A172 (cell line): Measurements from ENCODE around the gene HBEGF. TPM values are rescaled to one million over a fixed set of nuclear protein-coding genes. Genes with fewer than 3 reads are reported as not detected.

Source experiments
- DNase-seq: peaks from one replicate; pipeline ENCODE4 v3.0.0-alpha.2; 2015; ENCODE audit warnings: low spot score
- total RNA-seq: library from RNA; depleted of rRNA; stranded (reverse); fragments of >200 nt; shearing (Covaris generic); gene quantifications from 2 replicates; pipeline ENCODE4 v1.2.3, GENCODE V29; 2014; rRNA removed

Gene HBEGF, protein sequence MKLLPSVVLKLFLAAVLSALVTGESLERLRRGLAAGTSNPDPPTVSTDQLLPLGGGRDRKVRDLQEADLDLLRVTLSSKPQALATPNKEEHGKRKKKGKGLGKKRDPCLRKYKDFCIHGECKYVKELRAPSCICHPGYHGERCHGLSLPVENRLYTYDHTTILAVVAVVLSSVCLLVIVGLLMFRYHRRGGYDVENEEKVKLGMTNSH
- 9.2 and 17.4 TPM in 2 replicates for total RNA-seq

DNA sequence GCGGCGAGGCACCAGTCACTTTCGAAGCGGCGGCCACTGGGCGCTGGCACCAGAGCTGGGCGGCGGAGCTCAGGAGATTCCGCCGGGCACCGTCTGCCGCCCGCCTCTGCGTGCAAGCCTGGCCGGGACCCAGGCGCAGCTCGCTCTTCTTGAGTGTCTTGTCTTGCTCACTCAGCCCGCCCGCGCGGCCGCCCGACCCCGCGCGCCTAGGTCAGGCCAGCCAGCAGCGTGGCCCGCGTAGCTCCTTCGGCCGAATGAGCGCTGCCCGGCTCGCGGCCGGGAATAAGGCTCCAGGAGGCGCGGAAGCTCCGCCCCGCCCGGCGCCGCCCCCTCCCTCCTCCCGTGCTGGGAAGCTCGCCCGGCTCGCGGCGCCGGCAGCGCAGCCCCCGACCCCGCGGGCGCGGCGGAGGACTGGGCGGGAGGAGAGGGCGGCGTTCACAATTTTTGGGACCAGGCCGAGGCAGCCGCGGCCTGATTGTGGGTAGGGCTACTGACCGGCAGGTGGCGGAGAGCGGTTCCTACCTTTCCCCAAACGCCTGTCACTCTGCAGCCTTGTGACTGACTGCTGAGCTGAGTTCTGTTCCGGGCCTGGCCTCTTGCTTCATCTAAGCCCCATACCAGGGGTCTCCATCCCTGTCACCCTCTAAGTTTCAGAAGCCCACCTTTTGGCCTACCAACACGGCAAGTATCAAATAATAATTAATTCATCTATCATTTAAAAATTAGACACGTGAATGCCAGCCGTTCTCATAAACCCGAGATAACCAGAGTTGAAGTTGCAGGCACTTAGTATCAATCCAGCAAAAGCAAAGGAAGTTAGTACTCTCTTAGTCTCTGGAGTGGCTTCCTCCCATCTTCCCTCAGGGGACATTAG is at the start of gene HBEGF:
Gene HBEGF (minus strand): TSS at position 256 of the 874 bp plus-strand sequence. CDS start 275 bp downstream, outside the sequence.
- peak; percentile 50 for DNase-seq

DNA sequence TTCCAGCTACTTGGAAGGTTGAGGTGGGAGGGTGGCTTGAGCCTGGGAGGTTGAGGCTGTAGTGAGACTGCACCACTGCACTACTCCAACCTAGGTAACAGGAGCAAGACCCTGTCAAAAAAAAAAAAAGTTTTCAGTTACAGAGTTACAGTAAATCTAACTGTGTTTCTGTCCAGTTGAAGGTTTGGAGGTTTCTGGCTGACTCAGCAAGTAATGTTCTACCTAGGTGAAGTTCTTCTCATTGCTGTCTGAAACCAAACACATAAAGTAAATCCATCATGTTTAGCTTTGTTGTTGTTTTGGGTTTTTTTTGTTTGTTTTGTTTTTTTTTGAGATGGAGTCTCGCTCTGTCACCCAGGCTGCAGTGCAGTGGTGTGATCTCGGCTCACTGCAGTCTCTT is 47.3 kb upstream of the HBEGF start:
- DNase-seq: no peak

DNA sequence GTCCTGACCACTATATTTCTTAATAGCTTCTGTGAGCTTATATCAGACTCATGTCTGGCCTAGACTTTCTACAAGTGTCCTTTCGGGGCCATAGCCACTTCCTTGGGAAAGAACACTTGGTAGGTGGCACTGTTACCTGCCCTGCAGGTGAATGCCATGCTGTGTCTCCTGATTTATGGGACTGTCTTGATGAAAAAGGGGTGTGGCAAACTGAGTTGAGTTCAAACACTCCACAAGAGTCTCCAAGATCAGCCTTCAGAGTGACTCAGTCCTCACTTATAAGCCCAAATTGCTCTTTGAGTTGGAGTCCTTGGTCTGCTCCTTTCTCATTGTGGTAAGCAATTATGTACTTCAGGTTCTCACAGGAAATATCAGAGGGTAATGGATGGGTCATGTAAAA is 45.3 kb upstream of the HBEGF start:
- DNase-seq: no peak

DNA sequence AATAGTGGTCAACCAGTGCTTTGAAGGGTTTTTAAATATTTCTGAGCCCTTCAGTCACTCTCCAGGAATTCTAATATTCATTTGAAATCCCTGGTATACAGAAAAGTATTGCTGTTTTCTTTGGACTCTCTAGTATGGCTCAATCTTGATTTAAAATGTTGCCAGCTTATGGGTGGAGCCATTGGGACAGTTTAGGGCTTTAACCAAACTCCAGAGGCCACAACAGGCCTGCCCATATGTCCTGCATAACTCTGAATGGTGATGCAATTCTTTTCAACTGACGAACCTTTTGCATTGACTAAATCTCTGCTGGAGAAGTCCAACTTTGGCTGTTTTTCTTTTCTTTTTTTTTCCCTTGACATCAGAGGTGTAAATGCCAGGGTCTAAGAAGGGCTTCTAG is 44.9 kb upstream of the HBEGF start:
- DNase-seq: no peak

DNA sequence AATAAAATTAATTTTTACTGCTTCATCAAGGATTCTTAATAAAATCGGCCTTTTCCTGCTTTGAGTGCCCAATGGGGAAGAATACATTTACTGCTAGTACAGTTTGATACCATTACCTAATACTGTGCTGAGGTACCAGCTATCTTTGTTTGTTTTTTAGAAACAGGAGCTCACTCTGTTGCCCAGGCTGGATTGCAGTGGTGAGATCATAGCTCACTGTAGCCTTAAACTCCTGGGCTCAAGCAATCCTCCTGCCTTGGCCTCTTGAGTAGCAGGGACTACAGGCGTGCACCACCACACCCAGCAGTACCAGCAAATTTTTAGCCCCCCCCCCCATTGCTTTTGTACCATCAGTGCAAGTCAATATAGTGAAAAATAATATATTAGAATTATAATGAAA is 41.6 kb upstream of the HBEGF start:
- no peak for DNase-seq

DNA sequence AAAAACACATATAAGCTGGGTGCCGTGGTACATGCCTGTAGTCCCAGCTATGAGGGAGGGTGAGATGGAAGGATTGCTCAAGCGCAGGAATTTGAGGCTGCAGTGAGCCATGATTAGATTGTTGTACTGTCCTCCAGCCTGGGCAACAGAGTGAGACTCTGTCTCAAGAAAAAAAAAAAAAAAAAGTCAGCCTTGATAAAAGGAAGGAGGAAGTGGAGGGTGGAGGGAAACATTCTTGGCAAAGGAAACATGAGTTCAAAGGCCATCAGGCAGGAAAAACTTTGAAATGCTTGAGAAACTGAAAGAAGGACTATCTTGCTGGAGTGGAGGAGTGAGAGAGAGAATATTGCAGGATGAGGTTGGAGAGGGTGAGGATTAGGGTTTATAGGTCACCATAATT is 36.9 kb upstream of the HBEGF start:
- DNase-seq: no peak

DNA sequence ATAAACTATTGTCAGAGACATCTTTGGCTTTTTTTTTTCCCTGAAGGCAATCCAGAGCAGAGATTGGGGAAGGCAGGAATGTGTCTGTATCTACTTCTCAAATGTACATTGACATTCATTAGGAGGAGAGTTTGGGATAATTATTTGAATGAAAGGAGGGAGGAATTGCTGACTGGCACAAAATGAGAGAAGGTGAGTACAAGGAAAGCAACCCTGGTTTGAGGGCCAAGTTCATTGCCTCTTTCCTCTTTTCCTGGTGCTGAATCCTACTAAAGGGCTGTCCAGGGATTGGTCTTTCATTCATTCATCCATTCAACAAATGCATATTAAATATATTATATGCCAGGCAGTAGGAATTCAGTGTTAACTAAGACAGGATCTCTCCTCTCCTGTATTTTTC is 36.5 kb upstream of the HBEGF start:
- DNase-seq: no peak

DNA sequence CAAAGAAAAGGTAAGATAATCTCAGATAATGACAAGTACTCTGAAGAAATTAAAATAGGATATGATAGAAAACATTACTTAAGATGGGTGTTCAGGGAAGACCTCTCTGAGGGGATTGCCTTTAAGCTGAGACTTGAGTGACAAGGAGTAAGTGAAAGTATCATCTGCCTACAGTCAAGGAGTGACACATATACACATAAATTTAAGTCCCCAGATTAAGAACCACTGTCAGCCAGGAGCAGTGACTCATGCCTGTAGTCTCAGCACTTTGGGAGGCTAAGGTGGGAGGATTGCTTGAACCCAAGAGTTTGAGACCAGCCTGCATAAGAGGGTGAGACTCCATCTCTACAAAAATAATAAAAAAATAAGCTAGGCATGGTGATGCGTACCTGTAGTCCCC is 35.6 kb upstream of the HBEGF start:
- DNase-seq: no peak

DNA sequence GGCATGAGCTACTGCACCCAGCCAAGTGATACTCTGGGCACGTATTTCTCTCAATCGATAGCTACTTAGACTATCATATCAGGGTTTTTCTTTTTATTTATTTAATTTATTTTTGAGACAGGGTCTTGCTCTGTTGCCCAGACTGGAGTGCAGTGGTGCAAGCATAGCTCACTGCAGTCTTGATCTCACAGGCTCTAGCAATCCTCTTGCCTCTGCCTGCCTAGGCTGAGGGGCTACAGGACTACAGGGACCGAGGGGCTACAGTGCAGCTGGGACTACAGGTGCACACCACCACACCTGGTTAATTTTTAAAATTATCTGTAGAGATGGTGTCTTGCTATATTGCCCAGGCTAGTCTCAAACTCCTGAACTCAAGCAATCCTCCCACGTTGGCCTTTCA is 34.9 kb upstream of the HBEGF start:
- DNase-seq: no peak

DNA sequence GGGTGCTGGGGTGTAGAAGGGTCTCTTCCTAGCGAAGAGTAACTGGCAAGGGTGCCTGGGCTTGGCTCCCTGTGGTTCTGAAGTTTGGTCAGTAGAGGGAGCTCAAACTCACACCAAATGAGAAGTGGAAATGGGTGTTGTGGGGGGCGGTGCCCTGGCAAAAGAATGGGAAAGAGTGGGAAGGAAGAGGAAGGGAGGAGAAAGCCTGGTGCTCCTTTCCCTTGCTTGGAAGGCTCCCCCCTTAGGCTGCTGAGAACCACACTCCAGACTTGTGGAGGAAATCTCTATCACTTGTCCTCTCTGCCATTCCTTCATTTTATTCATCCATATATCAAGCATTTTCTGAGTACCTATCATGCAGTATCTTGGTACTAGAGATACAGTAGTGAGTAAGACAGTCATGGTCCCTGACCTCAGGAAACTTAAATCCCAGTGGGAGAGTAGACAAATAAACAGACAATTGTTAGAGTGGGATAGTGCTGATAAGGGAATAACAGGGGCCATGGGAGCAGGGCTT is 26.6 kb upstream of the HBEGF start:
- DNase-seq: peak; percentile 81

DNA sequence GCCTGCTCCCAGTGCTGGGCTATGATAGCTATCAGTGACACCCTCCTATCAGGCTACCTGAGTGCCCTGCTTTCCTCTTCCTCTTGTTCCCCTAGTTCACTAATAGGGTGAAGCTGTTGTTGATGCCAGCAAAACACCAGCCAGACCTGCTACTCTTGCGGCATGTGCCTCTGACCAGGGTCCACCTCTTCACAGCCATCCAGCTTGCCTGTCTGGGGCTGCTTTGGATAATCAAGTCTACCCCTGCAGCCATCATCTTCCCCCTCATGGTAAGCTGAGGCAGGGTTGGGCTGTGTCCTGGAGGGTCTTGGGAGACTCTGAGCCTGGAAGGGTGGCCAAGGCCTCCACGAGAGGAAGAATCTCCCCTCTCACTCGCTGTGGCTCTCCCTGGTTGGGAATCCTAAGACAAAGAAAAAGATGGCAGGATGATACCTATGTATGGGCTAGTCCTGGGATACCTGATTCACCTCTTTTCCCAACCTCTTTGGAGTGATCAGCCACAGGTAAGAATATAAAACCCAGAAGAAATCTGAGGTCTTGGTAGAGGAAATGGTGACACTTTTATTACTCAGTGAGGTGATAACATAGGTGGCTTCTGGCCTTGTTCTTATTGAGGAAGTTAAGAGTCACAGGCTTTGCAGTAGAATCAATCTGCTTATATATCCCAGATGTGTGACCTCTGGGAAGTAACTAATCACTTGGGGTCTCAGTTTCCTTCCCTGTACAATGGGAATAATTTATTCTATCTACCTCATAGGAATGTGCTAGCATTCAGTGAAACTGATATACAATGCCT is 25.2 kb upstream of the HBEGF start:
- DNase-seq: no peak

DNA sequence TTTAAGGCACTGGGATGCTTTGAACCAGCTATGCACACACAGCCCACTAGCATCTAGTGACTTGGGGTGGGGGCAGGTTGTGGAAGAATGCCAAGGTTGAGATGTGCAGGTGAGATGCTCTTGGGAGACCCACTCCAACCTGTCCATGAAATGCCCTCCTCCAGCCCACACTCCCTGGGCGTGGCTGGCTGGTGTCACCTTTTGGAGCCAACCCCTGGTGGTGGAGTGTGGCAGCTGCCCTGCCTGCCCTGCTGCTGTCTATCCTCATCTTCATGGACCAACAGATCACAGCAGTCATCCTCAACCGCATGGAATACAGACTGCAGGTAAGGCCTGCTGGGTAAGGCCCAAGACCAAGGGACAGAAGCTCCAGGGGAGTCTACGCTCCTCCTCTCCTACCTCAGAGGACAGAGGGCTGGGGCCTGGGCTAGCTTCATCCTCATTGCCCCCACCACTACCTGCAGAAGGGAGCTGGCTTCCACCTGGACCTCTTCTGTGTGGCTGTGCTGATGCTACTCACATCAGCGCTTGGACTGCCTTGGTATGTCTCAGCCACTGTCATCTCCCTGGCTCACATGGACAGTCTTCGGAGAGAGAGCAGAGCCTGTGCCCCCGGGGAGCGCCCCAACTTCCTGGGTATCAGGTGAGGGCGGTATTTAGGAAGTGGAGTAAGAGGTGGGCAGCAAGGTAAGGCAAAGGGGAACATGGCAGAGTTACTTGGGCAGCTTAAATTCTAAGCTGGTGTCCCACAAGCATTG is 21.0 kb upstream of the HBEGF start:
- no peak for DNase-seq

DNA sequence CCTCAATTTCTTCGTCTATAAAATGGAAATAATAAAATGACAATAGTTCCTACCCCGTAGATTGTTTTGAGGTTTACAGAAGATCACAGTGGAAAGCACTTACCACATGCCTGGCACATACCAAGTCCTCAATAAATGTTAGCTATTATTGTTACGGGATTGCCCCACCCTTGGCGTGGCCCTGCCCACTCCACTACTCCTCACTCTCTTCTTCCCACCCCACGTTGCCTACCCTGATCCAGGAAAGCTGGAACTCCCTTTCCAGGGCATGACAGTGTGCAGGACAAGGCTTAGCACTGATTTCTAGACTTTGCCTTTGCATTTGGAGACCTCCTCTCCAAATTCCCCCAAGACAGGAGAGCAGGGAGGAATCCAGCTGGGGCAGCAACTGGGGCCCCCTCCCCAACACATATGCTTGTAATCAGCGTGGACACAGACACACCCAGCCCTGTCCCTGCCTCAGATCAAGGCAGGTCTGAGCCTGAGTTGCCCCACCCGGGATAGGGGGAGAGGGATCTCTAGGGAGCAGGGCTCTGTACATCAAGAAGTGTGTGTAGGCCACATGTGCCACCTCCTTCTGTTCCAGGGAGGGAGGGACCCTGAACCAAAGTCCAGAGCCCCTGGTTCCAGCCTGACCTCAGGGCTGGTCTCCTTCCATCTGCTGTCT is 20.3 kb upstream of the HBEGF start:
- DNase-seq: no peak

DNA sequence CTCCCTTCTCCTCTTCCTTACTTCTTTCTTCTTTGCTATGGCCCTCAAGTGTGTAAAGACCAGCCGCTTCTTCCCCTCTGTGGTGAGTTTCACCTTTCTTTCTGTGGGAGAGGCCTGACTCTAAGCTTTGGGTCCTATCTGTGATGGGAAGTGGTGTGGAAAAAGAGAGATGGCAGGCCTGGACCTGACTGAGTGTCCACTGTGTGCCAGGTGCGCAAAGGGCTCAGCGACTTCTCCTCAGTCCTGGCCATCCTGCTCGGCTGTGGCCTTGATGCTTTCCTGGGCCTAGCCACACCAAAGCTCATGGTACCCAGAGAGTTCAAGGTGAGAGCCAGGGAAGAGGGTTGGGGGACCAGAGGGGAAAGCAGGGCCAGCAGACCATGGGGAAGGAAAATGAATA is 19.5 kb upstream of the HBEGF start:
- DNase-seq: no peak

DNA sequence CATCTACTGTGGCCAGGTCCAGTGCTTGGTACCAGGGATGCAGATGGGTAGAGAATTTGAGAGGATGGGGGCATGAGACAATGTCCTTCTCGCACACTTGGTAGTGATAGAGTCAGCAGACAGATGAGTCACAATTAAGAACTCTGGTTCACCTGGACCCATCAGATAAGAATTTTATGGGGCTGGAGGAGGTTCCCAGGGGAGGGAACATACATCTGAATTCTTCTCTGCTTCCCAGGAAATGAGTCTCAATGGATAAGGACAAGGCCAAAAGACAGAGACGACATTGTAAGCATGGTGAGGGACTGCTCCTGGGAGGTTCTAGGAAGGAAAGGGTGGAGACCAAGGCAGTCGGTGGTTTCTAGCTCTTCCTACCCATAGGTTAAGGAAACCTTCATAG is 18.9 kb upstream of the HBEGF start:
- DNase-seq: peak; percentile 73

DNA sequence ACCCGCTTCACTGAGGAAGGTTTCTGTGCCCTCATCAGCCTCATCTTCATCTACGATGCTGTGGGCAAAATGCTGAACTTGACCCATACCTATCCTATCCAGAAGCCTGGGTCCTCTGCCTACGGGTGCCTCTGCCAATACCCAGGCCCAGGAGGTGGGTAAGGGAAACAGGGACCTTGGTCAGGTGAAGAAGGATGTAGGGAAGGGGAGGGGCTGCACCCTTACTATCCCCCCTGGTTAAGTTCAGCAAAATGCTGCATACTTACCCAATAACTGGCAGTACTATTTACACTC is 18.0 kb upstream of the HBEGF start:
- DNase-seq: no peak

DNA sequence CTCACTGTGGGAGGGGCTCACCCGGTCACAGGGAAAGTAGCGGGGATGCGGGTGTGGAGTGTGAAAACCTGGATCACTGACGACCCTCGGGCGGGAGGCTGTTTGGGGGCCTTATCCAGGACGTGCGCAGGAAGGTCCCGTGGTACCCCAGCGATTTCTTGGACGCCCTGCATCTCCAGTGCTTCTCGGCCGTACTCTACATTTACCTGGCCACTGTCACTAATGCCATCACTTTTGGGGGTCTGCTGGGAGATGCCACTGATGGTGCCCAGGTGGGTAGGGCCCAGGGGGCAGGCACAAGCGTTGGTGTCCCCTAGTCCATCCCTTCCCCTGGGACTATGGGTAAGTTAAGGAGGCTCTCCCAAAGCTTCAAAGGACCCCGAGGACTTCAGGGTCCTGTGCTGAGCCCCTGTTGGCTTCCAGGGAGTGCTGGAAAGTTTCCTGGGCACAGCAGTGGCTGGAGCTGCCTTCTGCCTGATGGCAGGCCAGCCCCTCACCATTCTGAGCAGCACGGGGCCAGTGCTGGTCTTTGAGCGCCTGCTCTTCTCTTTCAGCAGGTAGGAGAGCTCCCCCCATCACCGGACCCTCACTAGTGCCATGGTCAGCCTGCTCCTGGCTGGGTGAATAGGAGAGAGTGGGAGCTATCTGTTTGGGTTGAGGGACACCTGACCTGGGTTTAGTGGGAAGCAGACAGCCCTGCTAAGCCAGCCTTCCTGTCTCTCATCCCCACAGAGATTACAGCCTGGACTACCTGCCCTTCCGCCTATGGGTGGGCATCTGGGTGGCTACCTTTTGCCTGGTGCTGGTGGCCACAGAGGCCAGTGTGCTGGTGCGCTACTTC is 17.4 kb upstream of the HBEGF start:
- DNase-seq: no peak

DNA sequence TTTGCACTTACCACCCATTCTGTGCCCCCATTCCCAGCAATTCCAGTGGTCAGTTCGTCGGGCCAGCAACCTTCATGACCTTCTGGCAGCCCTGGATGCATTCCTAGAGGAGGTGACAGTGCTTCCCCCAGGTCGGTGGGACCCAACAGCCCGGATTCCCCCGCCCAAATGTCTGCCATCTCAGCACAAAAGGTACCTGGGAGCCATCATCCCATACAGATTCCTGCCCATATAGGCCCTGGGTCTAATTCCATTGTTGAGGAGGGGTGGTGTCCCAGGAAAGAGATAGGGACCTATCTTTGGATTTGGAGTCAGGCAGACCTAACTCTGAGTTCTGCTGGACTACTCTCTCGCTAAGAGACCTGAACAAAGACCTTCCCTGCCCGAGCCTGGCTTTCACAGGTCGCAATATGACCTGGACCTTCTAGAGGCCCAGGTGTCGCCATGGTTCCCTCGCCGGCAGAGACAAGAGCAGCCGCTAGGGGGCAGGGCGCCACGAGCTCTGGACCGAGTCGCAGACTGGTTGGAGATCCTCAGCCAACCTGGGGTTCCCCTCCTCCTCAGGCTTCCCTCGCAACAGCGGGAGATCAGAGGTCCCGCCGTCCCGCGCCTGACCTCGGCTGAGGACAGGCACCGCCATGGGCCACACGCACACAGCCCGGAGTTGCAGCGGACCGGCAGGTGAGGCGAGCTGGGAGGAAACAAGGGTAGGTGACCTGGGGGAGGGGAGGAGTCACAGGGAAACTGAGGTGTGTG is 16.6 kb upstream of the HBEGF start:
- DNase-seq: no peak

DNA sequence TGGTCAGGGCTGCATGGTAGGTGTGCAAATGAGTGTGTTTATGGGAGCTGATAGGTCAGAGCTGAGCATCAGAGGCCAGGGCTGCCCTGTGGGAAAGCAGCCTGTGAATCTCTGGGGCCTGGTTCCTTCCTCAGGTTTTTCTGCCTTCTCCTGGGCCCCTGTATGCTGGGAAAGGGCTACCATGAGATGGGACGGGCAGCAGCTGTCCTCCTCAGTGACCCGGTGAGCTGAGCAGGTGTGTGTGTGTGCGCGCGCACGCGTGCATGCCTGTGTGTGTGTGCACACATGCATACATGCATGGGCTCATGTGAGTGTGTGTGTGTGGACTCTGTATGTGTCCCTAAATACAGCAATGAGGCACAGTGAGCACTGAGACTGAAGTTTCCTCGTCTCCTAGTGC is 15.9 kb upstream of the HBEGF start:
- DNase-seq: no peak

DNA sequence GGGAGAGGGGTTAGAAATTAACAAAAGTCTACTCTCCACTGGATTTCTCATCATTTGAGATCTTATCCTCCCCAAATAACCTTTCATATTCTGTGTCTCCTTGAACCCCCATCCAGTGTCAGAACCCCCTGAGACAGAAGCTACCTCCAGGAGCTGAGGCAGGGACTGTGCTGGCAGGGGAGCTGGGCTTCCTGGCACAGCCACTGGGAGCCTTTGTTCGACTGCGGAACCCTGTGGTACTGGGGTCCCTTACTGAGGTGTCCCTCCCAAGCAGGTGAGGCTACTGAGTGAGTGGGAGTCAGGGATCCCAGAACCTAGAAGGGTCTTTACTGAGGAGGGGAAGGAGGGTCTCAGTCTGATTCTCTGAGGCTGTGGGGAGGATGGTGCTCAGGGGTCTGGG is 15.5 kb upstream of the HBEGF start:
- DNase-seq: no peak
